ENCODE measurements around the gene FAM170B.

DNA sequence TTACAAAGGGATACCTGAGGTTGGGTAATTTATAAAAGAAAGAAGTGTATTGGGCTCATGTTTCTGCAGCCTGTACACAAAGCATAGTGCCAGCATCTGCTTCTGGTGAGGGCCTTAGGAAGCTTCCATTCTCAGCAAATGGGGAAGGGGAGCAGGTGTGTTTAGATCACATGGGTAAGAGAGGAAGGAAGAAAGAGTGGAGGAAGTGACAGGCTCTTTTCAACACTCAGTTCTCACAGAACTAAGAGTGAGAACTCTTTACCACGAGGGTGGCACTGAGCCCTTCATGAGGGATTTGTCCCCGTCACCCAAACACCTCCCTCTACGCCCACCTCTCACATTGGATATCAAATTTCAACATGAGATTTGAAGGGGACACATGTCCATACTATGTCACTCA lies 506 bp upstream of the FAM170B start:
- TF ChIP-seq, protein P1, sequence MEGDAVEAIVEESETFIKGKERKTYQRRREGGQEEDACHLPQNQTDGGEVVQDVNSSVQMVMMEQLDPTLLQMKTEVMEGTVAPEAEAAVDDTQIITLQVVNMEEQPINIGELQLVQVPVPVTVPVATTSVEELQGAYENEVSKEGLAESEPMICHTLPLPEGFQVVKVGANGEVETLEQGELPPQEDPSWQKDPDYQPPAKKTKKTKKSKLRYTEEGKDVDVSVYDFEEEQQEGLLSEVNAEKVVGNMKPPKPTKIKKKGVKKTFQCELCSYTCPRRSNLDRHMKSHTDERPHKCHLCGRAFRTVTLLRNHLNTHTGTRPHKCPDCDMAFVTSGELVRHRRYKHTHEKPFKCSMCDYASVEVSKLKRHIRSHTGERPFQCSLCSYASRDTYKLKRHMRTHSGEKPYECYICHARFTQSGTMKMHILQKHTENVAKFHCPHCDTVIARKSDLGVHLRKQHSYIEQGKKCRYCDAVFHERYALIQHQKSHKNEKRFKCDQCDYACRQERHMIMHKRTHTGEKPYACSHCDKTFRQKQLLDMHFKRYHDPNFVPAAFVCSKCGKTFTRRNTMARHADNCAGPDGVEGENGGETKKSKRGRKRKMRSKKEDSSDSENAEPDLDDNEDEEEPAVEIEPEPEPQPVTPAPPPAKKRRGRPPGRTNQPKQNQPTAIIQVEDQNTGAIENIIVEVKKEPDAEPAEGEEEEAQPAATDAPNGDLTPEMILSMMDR (IDR thresholded peaks at IDR 0.05; ENCODE audit: low read length) = no peak
- TF ChIP-seq EZH2 (IDR thresholded peaks at IDR 0.05; ENCODE audit: borderline replicate concordance, low read length) = no peak

All from OCI-LY1 (cell line).